HL-60 (cell line): Measurements from ENCODE around the gene TUT4.

Source experiments
- DNase-seq, 2 experiments: peaks; one replicate each; pipeline ENCODE4 v3.0.0-alpha.2; 2010 to 2020; ENCODE audit warnings: low read depth in 1 of 2, low spot score in 1 of 2
- H3K27ac ChIP-seq: fragments of 250-450 bp; sonication (Bioruptor Pico); replicated peaks from 2 replicates; pipeline ENCODE4 v1.5.1; 2020; ENCODE audit warnings: mild to moderate bottlenecking, moderate library complexity
- H3K27me3 ChIP-seq: fragments of 250-450 bp; sonication (Bioruptor Pico); 2 replicates; pipeline ENCODE4 v1.5.1; 2021; ENCODE audit warnings: mild to moderate bottlenecking, moderate library complexity; ENCODE audit not compliant: insufficient read depth, poor library complexity, severe bottlenecking
- H3K4me3 ChIP-seq: replicated peaks from 2 replicates; pipeline ENCODE4 v1.5.1; 2011; ENCODE audit warnings: mild to moderate bottlenecking, control low read depth, low read length; ENCODE audit not compliant: insufficient read depth
- GABPA ChIP-seq: IDR thresholded peaks from 2 replicates; pipeline ENCODE4 v1.6.1; 2012; ENCODE audit warnings: low read depth
- POLR2AphosphoS5 ChIP-seq: IDR thresholded peaks from 2 replicates; pipeline ENCODE4 v1.6.1; 2012; ENCODE audit warnings: low read depth
- REST ChIP-seq: IDR thresholded peaks from 2 replicates; pipeline ENCODE4 v1.6.1; 2012; ENCODE audit warnings: low read depth; ENCODE audit not compliant: insufficient replicate concordance
- SPI1 ChIP-seq: IDR thresholded peaks from 2 replicates; pipeline ENCODE4 v1.6.1; 2012; ENCODE audit warnings: low read depth, mild to moderate bottlenecking, borderline replicate concordance
- TF ChIP-seq, protein P1 (sequence below): IDR thresholded peaks from one replicate; pipeline ENCODE4 v1.5.1; 2011; ENCODE audit warnings: low read length, control low read depth, inconsistent platforms; ENCODE audit not compliant: insufficient read depth

TUT4 gene

GRCh38 chr1:52588027-52588426, 35.1 kb upstream of the TUT4 start:
- DNase-seq: no peak
- TF ChIP-seq, protein P1, sequence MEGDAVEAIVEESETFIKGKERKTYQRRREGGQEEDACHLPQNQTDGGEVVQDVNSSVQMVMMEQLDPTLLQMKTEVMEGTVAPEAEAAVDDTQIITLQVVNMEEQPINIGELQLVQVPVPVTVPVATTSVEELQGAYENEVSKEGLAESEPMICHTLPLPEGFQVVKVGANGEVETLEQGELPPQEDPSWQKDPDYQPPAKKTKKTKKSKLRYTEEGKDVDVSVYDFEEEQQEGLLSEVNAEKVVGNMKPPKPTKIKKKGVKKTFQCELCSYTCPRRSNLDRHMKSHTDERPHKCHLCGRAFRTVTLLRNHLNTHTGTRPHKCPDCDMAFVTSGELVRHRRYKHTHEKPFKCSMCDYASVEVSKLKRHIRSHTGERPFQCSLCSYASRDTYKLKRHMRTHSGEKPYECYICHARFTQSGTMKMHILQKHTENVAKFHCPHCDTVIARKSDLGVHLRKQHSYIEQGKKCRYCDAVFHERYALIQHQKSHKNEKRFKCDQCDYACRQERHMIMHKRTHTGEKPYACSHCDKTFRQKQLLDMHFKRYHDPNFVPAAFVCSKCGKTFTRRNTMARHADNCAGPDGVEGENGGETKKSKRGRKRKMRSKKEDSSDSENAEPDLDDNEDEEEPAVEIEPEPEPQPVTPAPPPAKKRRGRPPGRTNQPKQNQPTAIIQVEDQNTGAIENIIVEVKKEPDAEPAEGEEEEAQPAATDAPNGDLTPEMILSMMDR: no peak
- TF ChIP-seq POLR2AphosphoS5 (no peak), SPI1 (no peak), REST (no peak), GABPA (no peak)
- Histone ChIP-seq H3K27ac (peak overlapping the region; percentile 21; the same call in 1 of the 2 replicates), H3K27me3 (no peaks in the 10 kb centered on the region), H3K4me3 (no peak overlapping the region)

GRCh38 chr1:52585474-52585873, 32.6 kb upstream of the TUT4 start:
- no peaks in the 10 kb centered on the region for H3K27me3 ChIP-seq
- DNase-seq: no peak
- H3K27ac ChIP-seq: no peak overlapping the region
- H3K4me3 ChIP-seq: no peak overlapping the region
- no peak for TF ChIP-seq GABPA
- TF ChIP-seq, protein P1: no peak
- TF ChIP-seq POLR2AphosphoS5: no peak
- no peak for TF ChIP-seq SPI1
- no peak for TF ChIP-seq REST

GRCh38 chr1:52582116-52582696, 29.3 kb upstream of the TUT4 start:
- TF ChIP-seq POLR2AphosphoS5 (no peak), GABPA (no peak), REST (no peak), SPI1 (no peak)
- TF ChIP-seq, protein P1: no peak
- DNase-seq: no peak
- no peak overlapping the region for H3K27ac ChIP-seq

More at GRCh38 chr1:52582116-52582696, 29.3 kb upstream of the TUT4 start:
- H3K4me3 ChIP-seq: no peak overlapping the region
- no peaks in the 10 kb centered on the region for H3K27me3 ChIP-seq
